A673 (cell line): Measurements from ENCODE around the gene CDK11B. TPM values are rescaled to one million over a fixed set of nuclear protein-coding genes. Genes with fewer than 3 reads are reported as not detected.

ENCODE experiments used
- BruUV-seq: library from RNA; stranded (reverse); fragments of 400-500 nt; replicated peaks from 2 replicates; lab custom pipeline; 2021; lab: Mats Ljungman, UMichigan
- CTCF ChIA-PET: fragments of 300-600 bp; sonication (Branson Sonifier 250); formaldehyde crosslinking; loops from one replicate; lab custom pipeline; 2022; ENCODE audit warnings: antibody characterized with exemption; lab: Charles Lee
- POLR2A ChIA-PET: fragments of 300-600 bp; sonication (Branson Sonifier 250); formaldehyde crosslinking; loops from one replicate; lab custom pipeline; 2022; ENCODE audit warnings: antibody characterized with exemption; ENCODE audit not compliant: low non-redundant PET; lab: Charles Lee
- DNase-seq: peaks from one replicate; pipeline ENCODE4 v3.0.0-alpha.2; 2015; ENCODE audit warnings: low spot score
- H3K27ac ChIP-seq: fragments of 200-600 bp; sonication (generic); 2 replicates; pipeline ENCODE4 v1.5.1; 2016; ENCODE audit warnings: mixed run types, low read depth, mild to moderate bottlenecking, mixed read lengths, antibody characterized with exemption, low read length; ENCODE audit not compliant: poor library complexity, severe bottlenecking
- H3K27me3 ChIP-seq: fragments of 200-600 bp; sonication (generic); replicated peaks from 2 replicates; pipeline ENCODE4 v1.6.1; 2017; ENCODE audit warnings: mixed run types, low read depth, mild to moderate bottlenecking, mixed read lengths, antibody characterized with exemption, low read length; ENCODE audit not compliant: insufficient read depth, poor library complexity
- H3K36me3 ChIP-seq: fragments of 200-600 bp; sonication (generic); 2 replicates; pipeline ENCODE4 v1.6.1; 2016; ENCODE audit warnings: mixed run types, mild to moderate bottlenecking, mixed read lengths, antibody characterized with exemption, low read length; ENCODE audit not compliant: insufficient read depth, poor library complexity, severe bottlenecking
- H3K4me1 ChIP-seq: fragments of 200-600 bp; sonication (generic); 2 replicates; pipeline ENCODE4 v1.6.1; 2017; ENCODE audit warnings: mixed run types, mild to moderate bottlenecking, mixed read lengths, antibody characterized with exemption, low read length; ENCODE audit not compliant: insufficient read depth, poor library complexity, severe bottlenecking
- H3K4me3 ChIP-seq: fragments of 200-600 bp; sonication (generic); 2 replicates; pipeline ENCODE4 v1.5.1; 2016; ENCODE audit warnings: low read depth, mixed run types, mild to moderate bottlenecking, mixed read lengths, low read length; ENCODE audit not compliant: poor library complexity, severe bottlenecking
- H3K9me3 ChIP-seq: fragments of 200-600 bp; sonication (generic); 2 replicates; pipeline ENCODE4 v1.6.1; 2016; ENCODE audit warnings: mixed run types, low read depth, mild to moderate bottlenecking, mixed read lengths, antibody characterized with exemption, low read length; ENCODE audit not compliant: poor library complexity, severe bottlenecking
- EZH2 ChIP-seq: fragments of 200-600 bp; sonication (generic); IDR thresholded peaks from 2 replicates; pipeline ENCODE4 v1.6.1; 2017; ENCODE audit warnings: borderline replicate concordance, low read depth, mild to moderate bottlenecking, mixed read lengths, antibody characterized with exemption, low read length; ENCODE audit not compliant: poor library complexity, severe bottlenecking
- intact Hi-C: fragments of 100-400 bp; cut with micrococcal nuclease; formaldehyde crosslinking; loops from one replicate; pipeline ENCODE4 v1.10.0; 2022; ENCODE audit not compliant: unreplicated experiment
- total RNA-seq: library from RNA; stranded (reverse); gene quantifications from 2 replicates; pipeline ENCODE4 v1.2.3, GENCODE V29; 2021
- TF ChIP-seq, protein P1 (sequence below): fragments of 300-800, 200-600 bp; sonication (generic); conservative IDR thresholded peaks from 2 replicates; pipeline ENCODE4 v1.5.1; 2017; ENCODE audit warnings: low read depth, mild to moderate bottlenecking, antibody characterized with exemption, low read length, moderate library complexity, mixed read lengths

Gene CDK11B
- total RNA-seq, 1 experiment from 2014 or later: 38.1 TPM

DNA sequence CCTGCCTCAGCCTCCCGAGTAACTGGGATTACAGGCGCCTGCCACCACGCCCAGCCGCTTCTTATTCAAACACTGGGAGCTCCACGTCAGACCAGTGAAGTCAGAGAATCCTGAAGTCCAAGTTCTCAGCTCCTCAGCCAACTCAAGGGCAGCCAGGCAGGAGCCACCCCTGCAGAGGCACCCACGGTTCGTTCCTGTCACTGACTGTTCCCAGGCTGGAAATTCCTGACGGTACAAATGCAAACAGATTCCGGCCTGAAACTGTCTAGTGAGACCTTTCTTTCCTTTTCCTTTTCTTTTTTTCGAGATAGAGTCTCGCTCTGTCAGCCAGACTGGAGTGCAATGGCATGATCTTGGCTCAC is 22.1 kb upstream of the CDK11B start:
- Histone ChIP-seq H3K27ac (peak overlapping the region; percentile 37), H3K27me3 (no peaks in the 10 kb centered on the region), H3K4me3 (no peak overlapping the region), H3K4me1 (peaks cover 6% of the 10 kb centered on the region), H3K36me3 (peaks cover 3% of the 10 kb centered on the region), H3K9me3 (no peaks in the 10 kb centered on the region)
- ChIA-PET CTCF (no interaction called here), POLR2A (no interaction called here)
- BruUV-seq: no TSS peak
- DNase-seq: no peak
- TF ChIP-seq EZH2: no peak
- TF ChIP-seq, protein P1, sequence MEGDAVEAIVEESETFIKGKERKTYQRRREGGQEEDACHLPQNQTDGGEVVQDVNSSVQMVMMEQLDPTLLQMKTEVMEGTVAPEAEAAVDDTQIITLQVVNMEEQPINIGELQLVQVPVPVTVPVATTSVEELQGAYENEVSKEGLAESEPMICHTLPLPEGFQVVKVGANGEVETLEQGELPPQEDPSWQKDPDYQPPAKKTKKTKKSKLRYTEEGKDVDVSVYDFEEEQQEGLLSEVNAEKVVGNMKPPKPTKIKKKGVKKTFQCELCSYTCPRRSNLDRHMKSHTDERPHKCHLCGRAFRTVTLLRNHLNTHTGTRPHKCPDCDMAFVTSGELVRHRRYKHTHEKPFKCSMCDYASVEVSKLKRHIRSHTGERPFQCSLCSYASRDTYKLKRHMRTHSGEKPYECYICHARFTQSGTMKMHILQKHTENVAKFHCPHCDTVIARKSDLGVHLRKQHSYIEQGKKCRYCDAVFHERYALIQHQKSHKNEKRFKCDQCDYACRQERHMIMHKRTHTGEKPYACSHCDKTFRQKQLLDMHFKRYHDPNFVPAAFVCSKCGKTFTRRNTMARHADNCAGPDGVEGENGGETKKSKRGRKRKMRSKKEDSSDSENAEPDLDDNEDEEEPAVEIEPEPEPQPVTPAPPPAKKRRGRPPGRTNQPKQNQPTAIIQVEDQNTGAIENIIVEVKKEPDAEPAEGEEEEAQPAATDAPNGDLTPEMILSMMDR: no peak
- intact Hi-C loops: no loop called here

DNA sequence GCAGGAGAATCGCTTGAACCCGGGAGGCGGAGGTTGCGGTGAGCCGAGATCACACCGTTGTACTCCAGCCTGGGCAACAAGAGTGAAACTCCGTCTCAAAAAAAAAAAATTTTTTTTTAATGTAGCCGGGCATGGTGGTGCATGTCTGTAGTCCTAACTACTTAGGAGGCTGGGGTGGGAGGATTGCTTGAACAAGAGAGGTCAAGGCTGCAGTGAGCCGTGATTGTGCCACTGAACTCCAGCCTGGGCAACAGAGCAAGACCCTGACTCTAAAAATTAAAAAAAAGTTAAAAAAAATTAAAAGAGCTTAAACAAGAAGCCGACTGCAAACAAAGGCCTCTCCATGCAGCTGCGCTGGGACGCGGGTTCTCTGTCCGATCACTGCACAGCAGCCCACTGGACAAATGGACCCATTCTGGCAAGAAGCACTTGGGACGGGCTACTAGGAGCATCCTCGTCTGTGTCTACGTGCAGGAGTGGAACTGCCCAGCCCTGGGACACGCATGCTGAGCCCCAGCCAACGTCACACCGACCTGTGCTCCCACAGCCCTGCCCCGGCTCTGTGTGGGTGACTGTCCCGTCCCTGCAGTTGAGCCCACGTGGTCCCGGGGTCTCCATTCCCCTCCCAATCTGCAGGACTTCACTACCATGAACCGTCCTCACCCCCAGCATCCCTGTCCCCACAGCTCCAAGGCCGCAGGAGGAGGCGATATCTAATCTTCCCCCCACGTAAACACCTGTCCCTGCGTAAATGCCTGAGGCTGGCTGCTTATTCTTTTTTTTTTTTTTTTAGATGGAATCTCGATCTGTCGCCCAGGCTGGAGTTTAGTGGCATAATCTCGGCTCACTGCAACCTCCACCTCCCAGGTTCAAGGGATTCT is 21.5 kb upstream of the CDK11B start:
- POLR2A ChIA-PET: no interaction called here

DNA sequence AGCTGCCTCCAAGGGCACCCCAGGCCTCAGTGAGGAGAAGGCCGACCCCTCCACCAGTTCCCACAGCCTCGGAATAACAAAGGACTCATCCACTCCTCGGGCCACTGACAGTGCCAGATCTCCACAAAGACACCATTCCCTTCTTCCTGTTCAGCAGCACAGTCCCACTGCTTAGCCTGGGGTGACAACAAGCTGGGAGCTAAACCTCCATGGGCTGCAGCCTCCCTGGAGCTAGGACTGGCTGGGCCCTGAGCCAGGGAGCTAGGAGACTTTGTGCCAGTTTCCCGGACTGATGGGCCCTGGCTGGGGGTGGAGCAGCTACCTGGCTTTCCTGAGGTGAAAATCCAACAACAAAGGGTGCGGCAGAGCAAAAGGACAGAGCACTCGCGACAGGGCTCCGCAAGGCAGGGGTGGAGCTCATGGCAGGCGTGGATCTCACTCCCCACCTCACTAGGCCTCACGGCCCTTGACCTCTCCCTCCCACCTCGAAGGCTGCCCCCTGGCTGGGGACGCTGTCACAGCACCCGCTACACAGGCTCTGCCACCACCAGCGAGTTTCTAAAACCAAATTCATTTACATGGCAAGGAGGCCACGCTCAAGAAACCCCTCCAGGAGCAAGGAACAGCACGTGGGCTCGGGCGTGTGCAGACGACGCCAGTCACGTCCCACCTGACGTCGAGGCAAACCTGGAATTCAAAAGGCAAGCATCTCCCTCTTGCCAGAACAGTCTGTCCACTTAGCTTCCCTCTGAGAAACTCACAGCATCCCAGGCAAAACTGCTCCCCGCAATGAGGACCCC is 20.0 kb upstream of the CDK11B start:
- H3K36me3 ChIP-seq: no peaks in the 10 kb centered on the region
- peaks cover 6% of the 10 kb centered on the region for H3K4me1 ChIP-seq
- TF ChIP-seq, protein P1: no peak
- no peak for TF ChIP-seq EZH2
- H3K27ac ChIP-seq: peak overlapping the region; percentile 4
- DNase-seq: no peak
- no peaks in the 10 kb centered on the region for H3K9me3 ChIP-seq
- ChIA-PET CTCF (no interaction called here), POLR2A (no interaction called here)
- BruUV-seq: no TSS peak
- no peak overlapping the region for H3K4me3 ChIP-seq
- H3K27me3 ChIP-seq: no peaks in the 10 kb centered on the region
- intact Hi-C loops: no loop called here

More for the DNA sequence above, 21.5 kb upstream of the CDK11B start:
- no peak overlapping the region for H3K27ac ChIP-seq
- BruUV-seq: no TSS peak
- no peak for DNase-seq
- TF ChIP-seq, protein P1: no peak
- TF ChIP-seq EZH2: no peak
- peaks cover 1% of the 10 kb centered on the region for H3K36me3 ChIP-seq
- CTCF ChIA-PET: no interaction called here
- H3K27me3 ChIP-seq: no peaks in the 10 kb centered on the region
- no peak overlapping the region for H3K4me3 ChIP-seq
- intact Hi-C loops: no loop called here
- no peaks in the 10 kb centered on the region for H3K9me3 ChIP-seq
- peaks cover 6% of the 10 kb centered on the region for H3K4me1 ChIP-seq
